Tibial nerve (tissue), 4 donors: ENCODE results near the gene GYPC. TPM values are rescaled to one million over a fixed set of nuclear protein-coding genes. Genes with fewer than 3 reads are reported as not detected.
"Not testable (repeated sequence)": the region's sequence is repeated elsewhere in the genome, so short reads cannot be mapped to it uniquely, and the experiment has no call there.

Experiments
- DNase-seq, 2 donors: peaks; one replicate each; pipeline ENCODE4 v3.0.0-alpha.2; 2019; ENCODE audit warnings: low spot score in 2 of 2
- H3K27ac ChIP-seq, 4 donors: fragments of 200-600 bp; sonication (generic) in 3 of 4; one replicate each; pipeline ENCODE4 v1.5.1; 2017 to 2019; ENCODE audit warnings: mild to moderate bottlenecking in 1 of 4
- H3K27me3 ChIP-seq, 2 donors: fragments of 200-600 bp; sonication (generic) in 1 of 2; one replicate each; pipeline versions ENCODE4 v1.5.1 to v1.6.0; 2017 to 2019
- H3K36me3 ChIP-seq, 3 donors: fragments of 200-600 bp; sonication (generic); one replicate each; pipeline ENCODE4 v1.5.1; 2018 to 2019
- H3K4me1 ChIP-seq, 4 donors: fragments of 200-600 bp; sonication (generic) in 3 of 4; one replicate each; pipeline ENCODE4 v1.5.1; 2017 to 2019
- H3K4me3 ChIP-seq, 4 donors: fragments of 200-600 bp; sonication (generic) in 3 of 4; one replicate each; pipeline ENCODE4 v1.5.1; 2017 to 2019; ENCODE audit warnings: mild to moderate bottlenecking in 1 of 4, moderate library complexity in 1 of 4
- H3K9me3 ChIP-seq, 4 donors: fragments of 200-600 bp; sonication (generic) in 3 of 4; one replicate each; pipeline ENCODE4 v1.5.1; 2017 to 2019
- EP300 ChIP-seq, 2 donors: sonication (generic); formaldehyde crosslinking; IDR thresholded peaks; one replicate each; pipeline ENCODE4 v1.6.1; 2017; ENCODE audit warnings: antibody characterized with exemption in 2 of 2, mild to moderate bottlenecking in 1 of 2
- POLR2A ChIP-seq, 2 donors: fragments of 450-650 bp; IDR thresholded peaks; one replicate each; pipeline ENCODE4 v1.6.1; 2017; ENCODE audit warnings: antibody characterized with exemption in 2 of 2, mild to moderate bottlenecking in 2 of 2, moderate library complexity in 2 of 2
- WGBS, 2 donors: methylation state at CpG; one replicate each; pipeline ENCODE4 v1.1.5; 2018; 5-methylcytosine and 5-hydroxymethylcytosine counted together
- total RNA-seq, 4 donors: library from RNA; depleted of rRNA; stranded (reverse); fragments of >200 nt; gene quantifications; one replicate each; pipeline ENCODE4 v1.1.0, GENCODE V29; 2016
- TF ChIP-seq, protein P1 (sequence below), 5 experiments: fragments of 200-600 bp in 3 of 5; fragments of 450-650 bp in 2 of 5; sonication (generic) in 3 of 5; IDR thresholded peaks; one replicate each; pipeline ENCODE4 v1.5.1; 2016 to 2019; ENCODE audit warnings: antibody characterized with exemption in 5 of 5, mild to moderate bottlenecking in 3 of 5, moderate library complexity in 2 of 5

Gene GYPC
- total RNA-seq, 4 donors from 2014 or later, result 50.4 to 87.6 (median 67.8) TPM

- H3K36me3 ChIP-seq, result peaks cover 0 to 18% (median 0%) of the 10 kb centered on the region in 3 donors
- no peaks in the 10 kb centered on the region for H3K27me3 ChIP-seq
- no peak overlapping the region for H3K27ac ChIP-seq
- no peak for TF ChIP-seq POLR2A (IDR thresholded peaks at IDR 0.05)
- no peak for TF ChIP-seq EP300 (IDR thresholded peaks at IDR 0.05)
- TF ChIP-seq, protein P1, sequence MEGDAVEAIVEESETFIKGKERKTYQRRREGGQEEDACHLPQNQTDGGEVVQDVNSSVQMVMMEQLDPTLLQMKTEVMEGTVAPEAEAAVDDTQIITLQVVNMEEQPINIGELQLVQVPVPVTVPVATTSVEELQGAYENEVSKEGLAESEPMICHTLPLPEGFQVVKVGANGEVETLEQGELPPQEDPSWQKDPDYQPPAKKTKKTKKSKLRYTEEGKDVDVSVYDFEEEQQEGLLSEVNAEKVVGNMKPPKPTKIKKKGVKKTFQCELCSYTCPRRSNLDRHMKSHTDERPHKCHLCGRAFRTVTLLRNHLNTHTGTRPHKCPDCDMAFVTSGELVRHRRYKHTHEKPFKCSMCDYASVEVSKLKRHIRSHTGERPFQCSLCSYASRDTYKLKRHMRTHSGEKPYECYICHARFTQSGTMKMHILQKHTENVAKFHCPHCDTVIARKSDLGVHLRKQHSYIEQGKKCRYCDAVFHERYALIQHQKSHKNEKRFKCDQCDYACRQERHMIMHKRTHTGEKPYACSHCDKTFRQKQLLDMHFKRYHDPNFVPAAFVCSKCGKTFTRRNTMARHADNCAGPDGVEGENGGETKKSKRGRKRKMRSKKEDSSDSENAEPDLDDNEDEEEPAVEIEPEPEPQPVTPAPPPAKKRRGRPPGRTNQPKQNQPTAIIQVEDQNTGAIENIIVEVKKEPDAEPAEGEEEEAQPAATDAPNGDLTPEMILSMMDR (IDR thresholded peaks at IDR 0.05), result no peak
- peaks cover 0 to 3% (median 0%) of the 10 kb centered on the region in 4 donors for H3K9me3 ChIP-seq
- H3K4me3 ChIP-seq, result no peak overlapping the region
- H3K4me1 ChIP-seq, result no peaks in the 10 kb centered on the region
- 77 to 80% methylated on average over 5 of the region's 5 CpGs for WGBS, 2 donors
- DNase-seq, result no peak
These were observed 31.0 kb downstream of the GYPC start for GRCh38 chr2:126686841-126687485.

- Histone ChIP-seq H3K4me1 (no peaks in the 10 kb centered on the region), H3K4me3 (no peak overlapping the region), H3K36me3 (peaks cover 0 to 18% (median 0%) of the 10 kb centered on the region in 3 donors), H3K27ac (no peak overlapping the region), H3K9me3 (peaks cover 0 to 3% (median 0%) of the 10 kb centered on the region in 4 donors), H3K27me3 (no peaks in the 10 kb centered on the region)
- DNase-seq, result no peak
- TF ChIP-seq POLR2A (IDR thresholded peaks at IDR 0.05) (no peak), EP300 (IDR thresholded peaks at IDR 0.05) (no peak)
- TF ChIP-seq, protein P1 (IDR thresholded peaks at IDR 0.05), result no peak
- 84 to 100% methylated on average over 2 of the region's 2 CpGs for WGBS, 2 donors
These were observed 31.5 kb downstream of the GYPC start for GRCh38 chr2:126687503-126687902.

DNA sequence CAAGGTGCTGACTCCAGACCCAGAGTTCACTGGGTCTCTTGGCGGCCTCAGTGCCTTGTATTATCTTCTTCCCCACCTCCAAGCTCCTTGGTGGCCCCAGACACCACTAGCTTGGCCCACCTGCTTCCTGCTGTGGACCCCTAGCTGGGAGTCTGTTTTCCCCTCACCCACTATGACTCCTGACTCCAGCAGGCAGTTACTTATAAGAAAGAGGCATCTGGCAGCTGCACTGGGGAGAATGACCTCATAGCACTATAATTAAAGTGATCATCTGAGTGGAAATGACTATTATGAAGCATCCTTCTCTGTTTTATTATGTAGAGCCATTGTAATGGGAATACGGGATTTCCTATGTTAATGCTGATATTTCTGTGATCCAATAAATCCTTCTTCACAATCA, 32.6 kb downstream of the GYPC start:
- H3K36me3 ChIP-seq, result peaks cover 0 to 21% (median 0%) of the 10 kb centered on the region in 3 donors
- not testable (repeated sequence) for DNase-seq, H3K27ac ChIP-seq, H3K4me1 ChIP-seq, H3K9me3 ChIP-seq, H3K4me3 ChIP-seq, H3K27me3 ChIP-seq
- 53 to 69% methylated on average over 2 of the region's 2 CpGs for WGBS, 2 donors

DNA sequence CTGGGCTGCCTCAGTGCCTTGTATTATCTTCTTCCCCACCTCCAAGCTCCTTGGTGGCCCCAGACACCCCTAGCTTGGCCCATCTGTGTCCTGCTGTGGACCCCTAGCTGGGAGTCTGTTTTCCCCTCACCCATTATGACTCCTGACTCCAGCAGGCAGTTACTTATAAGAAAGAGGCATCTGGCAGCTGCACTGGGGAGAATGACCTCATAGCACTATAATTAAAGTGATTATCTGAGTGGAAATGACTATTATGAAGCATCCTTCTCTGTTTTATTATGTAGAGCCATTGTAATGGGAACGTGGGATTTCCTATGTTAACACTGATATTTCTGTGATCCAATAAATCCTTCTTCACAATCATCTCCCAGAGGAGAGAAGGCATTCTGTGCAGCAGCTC, 36.3 kb downstream of the GYPC start:
- WGBS, 2 donors, result 5 to 32% methylated on average over 1 of the region's 1 CpG
- not testable (repeated sequence) for H3K4me3 ChIP-seq, DNase-seq, H3K4me1 ChIP-seq, H3K27me3 ChIP-seq, H3K27ac ChIP-seq, H3K9me3 ChIP-seq
- peaks cover 0 to 49% (median 0%) of the 10 kb centered on the region in 3 donors for H3K36me3 ChIP-seq

DNA sequence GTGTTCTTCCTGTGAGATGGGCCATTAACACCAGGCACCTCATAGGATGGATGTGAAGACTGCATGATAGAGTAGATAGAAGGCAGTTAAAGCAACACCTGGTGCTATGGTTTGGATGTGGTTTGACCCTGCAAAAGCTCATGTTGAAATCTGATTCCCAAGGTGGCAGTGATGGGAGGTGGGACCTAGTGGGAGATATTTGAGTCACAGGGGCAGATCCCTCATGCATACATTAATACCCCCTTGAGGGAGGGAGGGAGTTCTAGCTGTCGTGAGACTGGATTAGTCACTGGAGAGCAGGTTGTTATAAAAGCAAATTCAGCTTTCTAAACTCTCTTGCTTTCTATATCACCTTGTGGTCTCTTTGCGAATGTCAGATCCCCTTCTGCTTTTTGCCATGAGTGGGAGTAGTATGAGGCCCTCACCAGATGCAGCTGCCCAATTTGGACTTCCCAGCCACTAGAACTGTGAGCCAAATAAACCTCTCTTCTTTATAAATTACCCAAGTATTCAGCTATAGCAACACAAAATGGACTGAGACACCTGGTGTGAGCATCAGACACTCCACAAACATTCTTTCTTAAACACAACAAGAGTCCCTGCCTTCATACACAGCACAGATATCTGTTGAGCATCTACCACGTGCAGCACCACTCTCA, 37.1 kb downstream of the GYPC start:
- 77 to 84% methylated on average over 3 of the region's 3 CpGs for WGBS, 2 donors

GRCh38 chr2:126696644-126697520, 40.9 kb downstream of the GYPC start:
- TF ChIP-seq EP300 (IDR thresholded peaks at IDR 0.05) (no peak), POLR2A (IDR thresholded peaks at IDR 0.05) (no peak)
- TF ChIP-seq, protein P1 (IDR thresholded peaks at IDR 0.05), result no peak
- H3K27ac ChIP-seq, result no peak overlapping the region
- peaks cover 0 to 15% (median 0%) of the 10 kb centered on the region in 4 donors for H3K4me1 ChIP-seq
- no peak overlapping the region for H3K4me3 ChIP-seq
- H3K36me3 ChIP-seq, result peaks cover 0 to 51% (median 0%) of the 10 kb centered on the region in 3 donors
- no peak for DNase-seq
- no peaks in the 10 kb centered on the region for H3K27me3 ChIP-seq
- WGBS, 2 donors, result 84 to 85% methylated on average over 15 of the region's 15 CpGs
- peaks cover 0 to 10% (median 0%) of the 10 kb centered on the region in 4 donors for H3K9me3 ChIP-seq

More for the DNA sequence above, 37.1 kb downstream of the GYPC start:
- H3K27me3 ChIP-seq, H3K4me3 ChIP-seq, H3K27ac ChIP-seq, H3K9me3 ChIP-seq, H3K4me1 ChIP-seq, DNase-seq: not testable (repeated sequence)
- H3K36me3 ChIP-seq, result peaks cover 0 to 57% (median 0%) of the 10 kb centered on the region in 3 donors
